ENCODE measurements around the gene DACT2. TPM values are rescaled to one million over a fixed set of nuclear protein-coding genes. Genes with fewer than 3 reads are reported as not detected.

The DACT2 gene
- total RNA-seq, 1 experiment from 2014 or later = not detected

- DNase-seq (ENCODE audit: low read depth) = no peak
Measured at GRCh38 chr6:168349718-168350210, 30.2 kb upstream of the DACT2 start.

- DNase-seq (ENCODE audit: low read depth) = no peak
Measured at GRCh38 chr6:168348186-168348585, 28.6 kb upstream of the DACT2 start.

- DNase-seq (ENCODE audit: low read depth) = no peak
Measured at GRCh38 chr6:168347615-168348014, 28.0 kb upstream of the DACT2 start.

GRCh38 chr6:168347053-168347452, 27.5 kb upstream of the DACT2 start:
- no peak for DNase-seq (ENCODE audit: low read depth)

GRCh38 chr6:168345896-168346754, 26.5 kb upstream of the DACT2 start:
- DNase-seq (ENCODE audit: low read depth) = no peak

- DNase-seq (ENCODE audit: low read depth) = no peak
Measured at GRCh38 chr6:168345266-168345665, 25.7 kb upstream of the DACT2 start.

GRCh38 chr6:168344338-168344737, 24.8 kb upstream of the DACT2 start:
- no peak for DNase-seq (ENCODE audit: low read depth)

- no peak for DNase-seq (ENCODE audit: low read depth)
Measured at GRCh38 chr6:168343239-168344150, 23.9 kb upstream of the DACT2 start.

- DNase-seq (ENCODE audit: low read depth) = no peak
Measured at GRCh38 chr6:168342636-168343035, 23.1 kb upstream of the DACT2 start.

GRCh38 chr6:168341280-168341900, 21.8 kb upstream of the DACT2 start:
- no peak for DNase-seq (ENCODE audit: low read depth)

- DNase-seq (ENCODE audit: low read depth) = no peak
Measured at GRCh38 chr6:168340819-168341218, 21.2 kb upstream of the DACT2 start.

- DNase-seq (ENCODE audit: low read depth) = no peak
Measured at GRCh38 chr6:168338777-168339176, 19.2 kb upstream of the DACT2 start.

GRCh38 chr6:168336967-168337366, 17.4 kb upstream of the DACT2 start:
- DNase-seq (ENCODE audit: low read depth) = no peak

- no peak for DNase-seq (ENCODE audit: low read depth)
Measured at GRCh38 chr6:168333989-168334388, 14.4 kb upstream of the DACT2 start.

- DNase-seq (ENCODE audit: low read depth) = no peak
Measured at GRCh38 chr6:168333491-168333890, 13.9 kb upstream of the DACT2 start.

GRCh38 chr6:168333039-168333438, 13.5 kb upstream of the DACT2 start:
- DNase-seq (ENCODE audit: low read depth) = peak; percentile 24

- no peak for DNase-seq (ENCODE audit: low read depth)
Measured at GRCh38 chr6:168332020-168332419, 12.4 kb upstream of the DACT2 start.

- no peak for DNase-seq (ENCODE audit: low read depth)
Measured at GRCh38 chr6:168331058-168331457, 11.5 kb upstream of the DACT2 start.

- no peak for DNase-seq (ENCODE audit: low read depth)
Measured at GRCh38 chr6:168330403-168330802, 10.8 kb upstream of the DACT2 start.

- DNase-seq (ENCODE audit: low read depth) = no peak
Measured at GRCh38 chr6:168328086-168328485, 8.5 kb upstream of the DACT2 start.

GRCh38 chr6:168326294-168327261, 7.0 kb upstream of the DACT2 start:
- DNase-seq (ENCODE audit: low read depth) = peak; percentile 70

All from Daoy (cell line).